GM12878 (cell line): ENCODE measurements around the gene SLC9B1. TPM values are rescaled to one million over a fixed set of nuclear protein-coding genes. Genes with fewer than 3 reads are reported as not detected.

Experiments used
- ATAC-seq: fragments of 200-7000 bp; cut with Tn5 transposase; 3 replicates; pipeline ENCODE4 v1.9.1; 2020; ENCODE audit warnings: mild to moderate bottlenecking, moderate library complexity
- BruUV-seq: library from RNA; stranded (reverse); fragments of 400-500 nt; replicated peaks from 2 replicates; lab custom pipeline; 2021; lab: Mats Ljungman, UMichigan
- CTCF ChIA-PET: fragments of 300-600 bp; sonication (Branson Sonifier 250); formaldehyde crosslinking; extraction: SDS; loops from one replicate; lab custom pipeline; 2021; ENCODE audit warnings: inconsistent platforms; lab: Yijun Ruan, JAX
- POLR2A ChIA-PET: fragments of 350-600 bp; formaldehyde crosslinking; extraction: SDS; loops from one replicate; lab custom pipeline; 2021; ENCODE audit warnings: inconsistent platforms; lab: Charles Lee
- RAD21 ChIA-PET: fragments of 300-600 bp; sonication (Branson Sonifier 250); formaldehyde crosslinking; loops from one replicate; lab custom pipeline; 2023; ENCODE audit warnings: antibody characterized with exemption; ENCODE audit not compliant: unreplicated experiment; lab: Charles Lee
- SMC1A ChIA-PET: fragments of 300-600 bp; sonication (Branson Sonifier 250); formaldehyde crosslinking; loops from one replicate; lab custom pipeline; 2023; ENCODE audit not compliant: unreplicated experiment, uncharacterized antibody; lab: Charles Lee
- DNase-seq: peaks from one replicate; pipeline ENCODE4 v3.0.0-alpha.2; 2011; ENCODE audit warnings: low read depth, low spot score
- FAIRE-seq: peaks from 3 replicates; lab custom pipeline; 2011; peaks lifted over from hg19 to GRCh38; lab: Jason Lieb, UNC
- H2AFZ ChIP-seq: 2 replicates; pipeline ENCODE4 v1.6.0; 2011; ENCODE audit warnings: low read depth, low read length, control low read depth; ENCODE audit not compliant: control insufficient read depth
- H3K27ac ChIP-seq: 2 replicates; pipeline ENCODE4 v1.5.1; 2011; ENCODE audit warnings: control low read depth; ENCODE audit not compliant: control insufficient read depth, insufficient read depth
- H3K27me3 ChIP-seq, 2 experiments: replicated peaks in 1 of 2; 2 replicates each; pipeline versions ENCODE4 v1.6.0 to v1.6.1; 2011; ENCODE audit warnings: low read length in 1 of 2; ENCODE audit not compliant: control insufficient read depth in 2 of 2, insufficient read depth in 2 of 2
- H3K36me3 ChIP-seq, 2 experiments: 2 replicates each; pipeline ENCODE4 v1.5.1; 2011; ENCODE audit warnings: low read length in 1 of 2; ENCODE audit not compliant: control insufficient read depth in 2 of 2, insufficient read depth in 2 of 2
- H3K4me1 ChIP-seq: 2 replicates; pipeline ENCODE4 v1.6.1; 2011; ENCODE audit warnings: mild to moderate bottlenecking, low read length, moderate library complexity, mixed read lengths; ENCODE audit not compliant: control insufficient read depth, insufficient read depth
- H3K4me2 ChIP-seq: 2 replicates; pipeline ENCODE4 v1.6.0; 2011; ENCODE audit warnings: control low read depth; ENCODE audit not compliant: control insufficient read depth, insufficient read depth
- H3K4me3 ChIP-seq: fragments of 200-600 bp; sonication (generic); 2 replicates; pipeline ENCODE4 v1.5.1; 2016
- H3K79me2 ChIP-seq: 2 replicates; pipeline ENCODE4 v1.6.0; 2011; ENCODE audit warnings: low read length; ENCODE audit not compliant: control insufficient read depth, insufficient read depth
- H3K9ac ChIP-seq: 2 replicates; pipeline ENCODE4 v1.8.0; 2011; ENCODE audit warnings: low read length, control low read depth, mixed read lengths; ENCODE audit not compliant: control insufficient read depth, insufficient read depth
- H3K9me3 ChIP-seq: replicated peaks from 3 replicates; pipeline ENCODE4 v1.5.1; 2011; ENCODE audit warnings: mild to moderate bottlenecking, low read length; ENCODE audit not compliant: control insufficient read depth, insufficient read depth
- H4K20me1 ChIP-seq: 2 replicates; pipeline ENCODE4 v1.6.0; 2011; ENCODE audit not compliant: control insufficient read depth, insufficient read depth
- DPF2 ChIP-seq: fragments of 450-650 bp; IDR thresholded peaks from 2 replicates; pipeline ENCODE4 v1.6.1; 2017; ENCODE audit warnings: mild to moderate bottlenecking
- E4F1 ChIP-seq: fragments of 450-650 bp; IDR thresholded peaks from 2 replicates; pipeline ENCODE4 v1.6.1; 2018; ENCODE audit warnings: borderline replicate concordance, mild to moderate bottlenecking; ENCODE audit not compliant: partially characterized antibody
- NBN ChIP-seq: fragments of 450-650 bp; IDR thresholded peaks from 2 replicates; pipeline ENCODE4 v1.6.1; 2016
- RELA ChIP-seq: fragments of 450-650 bp; IDR thresholded peaks from 2 replicates; pipeline ENCODE4 v1.8.0; 2014; ENCODE audit warnings: borderline replicate concordance; ENCODE audit not compliant: partially characterized antibody
- REST ChIP-seq: IDR thresholded peaks from 2 replicates; pipeline ENCODE4 v1.6.1; 2012; ENCODE audit warnings: mild to moderate bottlenecking, low read depth, low read length
- RFX5 ChIP-seq: IDR thresholded peaks from 2 replicates; pipeline ENCODE4 v1.6.1; 2011; ENCODE audit warnings: low read depth, low read length, improper control_type of control experiment
- TCF12 ChIP-seq: IDR thresholded peaks from 2 replicates; pipeline ENCODE4 v1.6.1; 2011; ENCODE audit warnings: low read depth, mild to moderate bottlenecking, low read length
- TCF7 ChIP-seq: IDR thresholded peaks from 2 replicates; pipeline ENCODE4 v1.6.1; 2014; ENCODE audit warnings: antibody characterized with exemption, borderline replicate concordance
- ZBTB11 ChIP-seq: fragments of 450-650 bp; formaldehyde crosslinking; IDR thresholded peaks from 2 replicates; pipeline ENCODE4 v1.5.0; 2022; ENCODE audit warnings: mild to moderate bottlenecking, missing genetic modification characterization
- ZNF217 ChIP-seq: fragments of 450-650 bp; IDR thresholded peaks from 2 replicates; pipeline ENCODE4 v1.6.1; 2017; ENCODE audit warnings: antibody characterized with exemption, mild to moderate bottlenecking
- ZNF687 ChIP-seq: fragments of 450-650 bp; IDR thresholded peaks from 2 replicates; pipeline ENCODE4 v1.6.1; 2017; ENCODE audit warnings: mild to moderate bottlenecking, moderate library complexity
- WGBS: methylation state at CpG from one replicate; pipeline ENCODE4 v1.1.6; 2016; ENCODE audit warnings: low lambda C conversion rate; ENCODE audit not compliant: insufficient replicate concordance, insufficient coverage; ENCODE audit errors: missing lambda C conversion rate; 5-methylcytosine and 5-hydroxymethylcytosine counted together
- in situ Hi-C: fragments of 300-500 bp; cut with MboI; formaldehyde crosslinking; loops from 9 replicates; pipeline ENCODE4 v1.14.3; 2018; ENCODE audit warnings: mixed read lengths
- intact Hi-C: fragments of 100-400 bp; cut with micrococcal nuclease; formaldehyde crosslinking; loops from one replicate; pipeline ENCODE4 v1.14.2; 2022; ENCODE audit not compliant: unreplicated experiment
- polyA plus RNA-seq, 11 experiments: library from polyadenylated mRNA; depleted of rRNA in 4 of 11; unstranded in 6 of 11; stranded (reverse) in 5 of 11; fragments of >200 nt; fragmentation: Nextera tagmentation in 4 of 11; fragmentation: Illumina TruSeq in 1 of 11; extraction: Ambion mirVana in 4 of 11; extraction: Trizol in 1 of 11; gene quantifications; 1 replicate in 1 of 11; 2 replicates in 10 of 11; pipeline versions ENCODE4 v1.2.1 to v1.2.3, GENCODE V29; 2011 to 2016; ENCODE audit warnings: inconsistent platforms in 2 of 11, missing spikeins in 2 of 11, low read depth in 1 of 11
- total RNA-seq, 4 experiments: library from RNA; depleted of rRNA in 3 of 4; stranded (reverse); fragments of >200 nt in 3 of 4; fragmentation: Illumina TruSeq in 1 of 4; extraction: Trizol in 1 of 4; gene quantifications; 2 replicates each; pipeline versions ENCODE4 v1.2.1 to v1.2.3, GENCODE V29; 2013 to 2021

The SLC9B1 gene
- total and polyA plus RNA-seq, 10 of the 15 experiments (the other 5 are each of a cell fraction or from before 2014, with no cell fraction given), result 1.0 to 3.5 (median 1.8) TPM

- Histone ChIP-seq H3K4me2 (no peak overlapping the region), H3K27me3 (no peaks in the 10 kb centered on the region), H3K9me3 (no peaks in the 10 kb centered on the region), H3K36me3 (no peaks in the 10 kb centered on the region), H3K27ac (no peak overlapping the region), H3K79me2 (no peaks in the 10 kb centered on the region), H4K20me1 (no peaks in the 10 kb centered on the region), H3K4me3 (no peak overlapping the region), H2AFZ (no peak overlapping the region), H3K9ac (no peak overlapping the region), H3K4me1 (no peaks in the 10 kb centered on the region)
- ChIA-PET POLR2A (no interaction called here), RAD21 (interaction anchor here (0.9 to 1.7 kb wide), 4 partner anchors 81 to 562 kb away, joined by 3 to 6 read pairs (median 4); no protein-coding TSS in a partner anchor), SMC1A (interaction anchor here (0.8 to 1.5 kb wide), 6 partner anchors 9 to 579 kb away, joined by 3 to 9 read pairs (median 4); no protein-coding TSS in a partner anchor), CTCF (interaction anchor here (1.1 to 1.5 kb wide), 3 partner anchors 81 to 390 kb away, joined by 6 to 7 read pairs (median 6); no protein-coding TSS in a partner anchor)
- WGBS, result 87% methylated on average over 1 of the region's 1 CpG
- FAIRE-seq (no peak), DNase-seq (no peak), ATAC-seq (no peak)
- in situ Hi-C loops (loop anchor here (25.0 kb wide), 1 partner anchor 199 kb away; no protein-coding TSS in a partner anchor), intact Hi-C loops (no loop called here)
- no TSS peak for BruUV-seq
- TF ChIP-seq E4F1 (no peak), TCF12 (no peak), NBN (no peak), ZBTB11 (no peak), ZNF217 (no peak), REST (no peak), TCF7 (no peak), DPF2 (no peak), RFX5 (no peak), RELA (no peak), ZNF687 (no peak)
Observed at GRCh38 chr4:103010804-103011203, 8.7 kb downstream of the SLC9B1 start.
